GM23248 (cell line): Measurements from ENCODE around the gene ERCC8. TPM values are rescaled to one million over a fixed set of nuclear protein-coding genes. Genes with fewer than 3 reads are reported as not detected.

Experiments used
- DNase-seq: peaks from one replicate; pipeline ENCODE4 v3.0.0-alpha.2; 2015
- H2AFZ ChIP-seq: fragments of 200-600 bp; sonication (generic); 2 replicates; pipeline ENCODE4 v1.6.1; 2016; ENCODE audit warnings: antibody characterized with exemption
- H3F3A ChIP-seq: fragments of 200-600 bp; sonication (generic); 2 replicates; pipeline ENCODE4 v1.6.1; 2016; ENCODE audit warnings: mild to moderate bottlenecking, antibody characterized with exemption, mixed run types; ENCODE audit not compliant: insufficient read depth
- H3K27ac ChIP-seq: fragments of 200-600 bp; sonication (generic); 2 replicates; pipeline ENCODE4 v1.5.1; 2016; ENCODE audit warnings: mild to moderate bottlenecking
- H3K27me3 ChIP-seq: fragments of 200-600 bp; sonication (generic); replicated peaks from 2 replicates; pipeline ENCODE4 v1.6.1; 2016; ENCODE audit warnings: mild to moderate bottlenecking; ENCODE audit not compliant: insufficient read depth
- H3K36me3 ChIP-seq: fragments of 200-600 bp; sonication (generic); 2 replicates; pipeline ENCODE4 v1.6.1; 2016; ENCODE audit warnings: low read depth, mild to moderate bottlenecking
- H3K4me1 ChIP-seq: fragments of 200-600 bp; sonication (generic); 2 replicates; pipeline ENCODE4 v1.6.1; 2016; ENCODE audit warnings: mild to moderate bottlenecking; ENCODE audit not compliant: insufficient read depth
- H3K4me2 ChIP-seq: fragments of 200-600 bp; sonication (generic); one replicate; pipeline ENCODE4 v1.6.1; 2016; ENCODE audit warnings: mild to moderate bottlenecking; ENCODE audit not compliant: unreplicated experiment
- H3K4me3 ChIP-seq: fragments of 200-600 bp; sonication (generic); 2 replicates; pipeline ENCODE4 v1.5.1; 2016; ENCODE audit warnings: mild to moderate bottlenecking
- H3K79me2 ChIP-seq: fragments of 200-600 bp; sonication (generic); 2 replicates; pipeline ENCODE4 v1.6.1; 2016; ENCODE audit warnings: mild to moderate bottlenecking; ENCODE audit not compliant: insufficient read depth
- H3K9ac ChIP-seq: fragments of 200-600 bp; sonication (generic); 2 replicates; pipeline ENCODE4 v1.6.1; 2016; ENCODE audit warnings: mild to moderate bottlenecking
- H3K9me2 ChIP-seq: fragments of 200-600 bp; sonication (generic); 2 replicates; pipeline ENCODE4 v1.6.1; 2016; ENCODE audit warnings: mixed run types, mild to moderate bottlenecking, moderate library complexity; ENCODE audit not compliant: insufficient read depth
- H3K9me3 ChIP-seq: fragments of 200-600 bp; sonication (generic); one replicate; pipeline ENCODE4 v1.6.1; 2017; ENCODE audit warnings: low read depth
- H4K20me1 ChIP-seq: fragments of 200-600 bp; sonication (generic); 2 replicates; pipeline ENCODE4 v1.6.0; 2016; ENCODE audit not compliant: insufficient read depth
- EZH2 ChIP-seq: fragments of 200-600 bp; sonication (generic); IDR thresholded peaks from 2 replicates; pipeline ENCODE4 v1.6.1; 2018; ENCODE audit warnings: antibody characterized with exemption, mild to moderate bottlenecking; ENCODE audit not compliant: insufficient read depth, poor library complexity, severe bottlenecking
- EZH2phosphoT487 ChIP-seq: fragments of 200-600 bp; sonication (generic); IDR thresholded peaks from 2 replicates; pipeline ENCODE4 v1.6.1; 2018; ENCODE audit warnings: antibody characterized with exemption, moderate library complexity, mild to moderate bottlenecking, low read depth; ENCODE audit not compliant: insufficient read depth
- WGBS, 2 experiments: methylation state at CpG; one replicate each; pipeline ENCODE4 v1.1.6; 2015 to 2017; ENCODE audit warnings: low lambda C conversion rate in 2 of 2, low coverage in 1 of 2; ENCODE audit errors: missing lambda C conversion rate in 2 of 2; 5-methylcytosine and 5-hydroxymethylcytosine counted together
- in situ Hi-C: fragments of 300-500 bp; cut with MboI; formaldehyde crosslinking; loops from 2 replicates; pipeline ENCODE4 v1.15.0; 2020
- polyA plus RNA-seq: library from polyadenylated mRNA; unstranded; fragments of >200 nt; fragmentation: Nextera tagmentation; extraction: Ambion mirVana; gene quantifications from 2 replicates; pipeline ENCODE4 v1.2.1, GENCODE V29; 2016
- total RNA-seq: library from RNA; depleted of rRNA; stranded (reverse); fragments of >200 nt; shearing (Covaris generic); gene quantifications from 2 replicates; pipeline ENCODE4 v1.2.3, GENCODE V29; 2014

The ERCC8 gene
- total and polyA plus RNA-seq, 2 experiments from 2014 or later, result 12.7 to 15.5 TPM

DNA sequence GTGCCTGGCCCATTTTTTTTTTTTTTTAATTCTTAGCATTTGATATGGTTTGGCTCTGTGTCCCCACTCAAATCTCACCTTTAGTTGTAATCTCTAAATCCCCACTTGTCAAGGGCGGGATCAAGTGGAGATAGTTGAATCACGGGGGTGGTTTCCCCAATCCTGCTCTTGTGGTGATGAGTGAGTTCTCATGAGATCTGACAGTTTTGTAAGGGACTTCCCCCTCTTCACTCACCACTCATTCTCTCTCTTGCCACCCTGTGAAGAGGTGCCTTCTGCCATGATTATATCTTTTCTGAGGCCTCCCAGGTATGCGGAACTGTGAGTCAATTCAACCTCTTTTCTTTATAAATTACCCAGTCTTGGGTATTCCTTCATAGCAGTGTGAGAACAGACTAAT is 27.4 kb upstream of the ERCC8 start:
- 97 to 98% methylated on average over 3 of the region's 3 CpGs for WGBS, 2 experiments
- Histone ChIP-seq H3K27me3 (no peaks in the 10 kb centered on the region), H3K4me2 (no peak overlapping the region), H3K79me2 (peaks cover 97% of the 10 kb centered on the region), H3K4me3 (no peak overlapping the region), H2AFZ (no peak overlapping the region), H3K36me3 (no peaks in the 10 kb centered on the region), H3K9me2 (no peaks in the 10 kb centered on the region), H3K9me3 (no peaks in the 10 kb centered on the region), H4K20me1 (no peaks in the 10 kb centered on the region), H3K27ac (no peak overlapping the region), H3K9ac (no peak overlapping the region), H3F3A (no peaks in the 10 kb centered on the region), H3K4me1 (no peaks in the 10 kb centered on the region)
- in situ Hi-C loops, result loop anchor here (25.0 kb wide), 3 partner anchors 690 to 1165 kb away; no protein-coding TSS in a partner anchor
- DNase-seq, result no peak
- TF ChIP-seq EZH2phosphoT487, result no peak
- no peak for TF ChIP-seq EZH2

DNA sequence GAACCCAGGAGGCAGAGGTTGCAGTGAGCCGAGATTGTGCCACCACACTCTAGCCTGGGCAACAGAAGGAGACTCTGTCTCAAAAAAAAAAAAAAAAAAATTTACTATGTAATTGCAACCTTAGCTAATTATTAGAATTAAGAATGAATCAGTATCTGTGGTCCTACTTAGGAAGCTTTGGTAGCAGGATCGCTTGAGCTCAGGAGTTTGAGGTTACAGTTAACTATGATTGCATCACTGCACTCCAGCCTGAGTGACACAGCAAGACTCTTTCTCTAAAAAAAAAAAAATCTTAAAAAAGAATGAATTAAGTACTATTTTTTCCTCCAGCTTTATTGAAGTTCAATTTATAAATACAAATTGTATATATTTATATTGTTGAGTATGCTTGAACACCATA is 16.8 kb upstream of the ERCC8 start:
- 85 to 87% methylated on average over 2 of the region's 2 CpGs for WGBS, 2 experiments
- H3K79me2 ChIP-seq, result peaks cover 95% of the 10 kb centered on the region
- peak; percentile 52 for DNase-seq

GRCh38 chr5:60960591-60960990 is 15.7 kb upstream of the ERCC8 start:
- no peak for TF ChIP-seq EZH2phosphoT487
- no peak for TF ChIP-seq EZH2
- H3K4me1 ChIP-seq, result peaks cover 6% of the 10 kb centered on the region
- H3K4me2 ChIP-seq, result no peak overlapping the region
- H2AFZ ChIP-seq, result no peak overlapping the region
- H3K9me3 ChIP-seq, result no peaks in the 10 kb centered on the region
- H4K20me1 ChIP-seq, result no peaks in the 10 kb centered on the region
- H3K79me2 ChIP-seq, result peaks cover 94% of the 10 kb centered on the region
- in situ Hi-C loops, result loop anchor here (25.0 kb wide), 3 partner anchors 702 to 1177 kb away; no protein-coding TSS in a partner anchor
- H3K36me3 ChIP-seq, result no peaks in the 10 kb centered on the region
- H3K27me3 ChIP-seq, result no peaks in the 10 kb centered on the region
- no peaks in the 10 kb centered on the region for H3F3A ChIP-seq
- H3K9ac ChIP-seq, result no peak overlapping the region
- no peak overlapping the region for H3K27ac ChIP-seq
- DNase-seq, result peak; percentile 64
- no peak overlapping the region for H3K4me3 ChIP-seq
- H3K9me2 ChIP-seq, result no peaks in the 10 kb centered on the region
- WGBS, 2 experiments, result 42 to 46% methylated on average over 2 of the region's 2 CpGs

More for the DNA sequence above, 16.8 kb upstream of the ERCC8 start:
- in situ Hi-C loops, result loop anchor here (25.0 kb wide), 3 partner anchors 701 to 1176 kb away; no protein-coding TSS in a partner anchor
- Histone ChIP-seq H3K4me1 (peaks cover 6% of the 10 kb centered on the region), H3K9me2 (no peaks in the 10 kb centered on the region), H3K4me3 (no peak overlapping the region), H3K9me3 (no peaks in the 10 kb centered on the region), H3K4me2 (no peak overlapping the region), H4K20me1 (no peaks in the 10 kb centered on the region), H3F3A (no peaks in the 10 kb centered on the region), H2AFZ (no peak overlapping the region), H3K36me3 (no peaks in the 10 kb centered on the region), H3K27ac (no peak overlapping the region), H3K9ac (no peak overlapping the region), H3K27me3 (no peaks in the 10 kb centered on the region)
- TF ChIP-seq EZH2phosphoT487 (no peak), EZH2 (no peak)

DNA sequence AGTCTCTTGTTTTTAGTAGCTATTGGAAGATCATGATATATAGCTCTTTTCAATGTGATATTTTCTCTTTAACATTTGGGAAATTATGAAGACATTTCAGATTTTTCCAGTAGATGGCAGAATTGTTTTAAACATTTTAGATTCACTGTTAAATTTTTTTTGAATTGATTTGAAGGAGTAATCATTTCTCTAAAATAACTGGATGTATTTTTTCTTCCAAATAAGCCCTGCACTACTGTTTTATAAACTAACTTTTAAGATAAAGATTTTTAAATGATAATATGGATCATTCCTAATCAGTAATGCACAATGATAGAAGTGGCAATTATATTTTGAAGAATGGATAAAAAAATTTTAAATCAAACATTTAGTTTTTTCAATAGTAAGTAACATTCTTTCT is 14.3 kb upstream of the ERCC8 start:
- peak; percentile 45 for DNase-seq
- Histone ChIP-seq H3K9me3 (no peaks in the 10 kb centered on the region), H2AFZ (no peak overlapping the region), H3K4me3 (no peak overlapping the region), H3K9me2 (no peaks in the 10 kb centered on the region), H3K4me2 (no peak overlapping the region), H3K4me1 (peaks cover 6% of the 10 kb centered on the region), H3F3A (no peaks in the 10 kb centered on the region), H3K9ac (no peak overlapping the region), H3K27me3 (no peaks in the 10 kb centered on the region), H4K20me1 (no peaks in the 10 kb centered on the region), H3K36me3 (no peaks in the 10 kb centered on the region), H3K27ac (no peak overlapping the region), H3K79me2 (peaks cover 95% of the 10 kb centered on the region)
- in situ Hi-C loops, result loop anchor here (25.0 kb wide), 3 partner anchors 703 to 1178 kb away; no protein-coding TSS in a partner anchor
- TF ChIP-seq EZH2 (no peak), EZH2phosphoT487 (no peak)

- Histone ChIP-seq H3K4me3 (no peak overlapping the region), H3F3A (no peaks in the 10 kb centered on the region)
- in situ Hi-C loops, result loop anchor here (25.0 kb wide), 3 partner anchors 704 to 1179 kb away; no protein-coding TSS in a partner anchor
Observed at GRCh38 chr5:60958712-60959111, 13.8 kb upstream of the ERCC8 start.

More at GRCh38 chr5:60958712-60959111, 13.8 kb upstream of the ERCC8 start:
- Histone ChIP-seq H3K9ac (no peak overlapping the region), H3K79me2 (peaks cover 97% of the 10 kb centered on the region), H3K4me2 (no peak overlapping the region), H4K20me1 (no peaks in the 10 kb centered on the region), H3K4me1 (peaks cover 6% of the 10 kb centered on the region), H3K27ac (no peak overlapping the region), H2AFZ (no peak overlapping the region), H3K36me3 (no peaks in the 10 kb centered on the region), H3K9me3 (no peaks in the 10 kb centered on the region), H3K27me3 (no peaks in the 10 kb centered on the region), H3K9me2 (no peaks in the 10 kb centered on the region)
- TF ChIP-seq EZH2 (no peak), EZH2phosphoT487 (no peak)
- no peak for DNase-seq
- WGBS, 2 experiments, result 68% methylated on average over 2 of the region's 2 CpGs
